ENCODE results near the gene SACM1L. TPM values are rescaled to one million over a fixed set of nuclear protein-coding genes. Genes with fewer than 3 reads are reported as not detected.

Gene SACM1L
- total RNA-seq, 4 donors from 2014 or later: 23.8 to 34.6 (median 32.1) TPM

DNA sequence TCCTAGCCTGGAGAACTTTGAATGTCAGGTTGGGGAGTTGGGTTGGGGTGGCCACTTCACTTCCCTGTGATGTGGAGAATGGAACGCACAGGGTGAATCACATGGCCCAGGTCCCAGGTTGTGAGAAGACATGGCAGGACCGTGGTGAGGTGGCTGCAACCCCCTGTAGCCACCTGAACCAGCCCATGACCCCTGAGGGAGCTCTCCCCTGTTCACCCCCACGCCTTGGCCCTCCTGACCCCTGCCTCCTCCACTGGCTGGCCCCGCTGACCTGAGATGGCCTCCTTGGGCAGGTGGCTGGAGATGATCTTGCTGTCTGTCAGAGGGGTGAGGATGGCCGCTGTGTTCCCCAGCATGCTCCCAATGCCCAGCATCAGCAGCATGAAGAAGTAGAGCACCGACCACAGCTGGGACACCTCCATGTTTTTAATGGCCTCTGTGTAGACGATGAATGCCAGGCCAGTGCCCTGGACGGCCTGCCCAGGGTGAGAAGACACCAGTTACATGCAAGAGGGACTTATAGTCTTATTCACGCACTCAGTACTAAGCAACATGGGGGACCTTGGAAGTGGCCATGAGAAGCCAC is 76.2 kb downstream of the SACM1L start:
- 78 to 89% methylated on average over 8 to 9 of the region's 9 CpGs for whole genome bisulfite sequencing, 2 donors
- peak in 1 of 2 donors; percentile 79 for DNase-seq (ENCODE audit: low spot score in 2 of 2)
- intact Hi-C loops (cut with DNase I; ENCODE audit: low total_unique reads): no loop called here
- no peak overlapping the region for H3K4me3 ChIP-seq (ENCODE audit: low read depth, poor library complexity, severe bottlenecking)
- TF ChIP-seq POLR2A (IDR thresholded peaks at IDR 0.05): no peak
- TF ChIP-seq, protein P1, sequence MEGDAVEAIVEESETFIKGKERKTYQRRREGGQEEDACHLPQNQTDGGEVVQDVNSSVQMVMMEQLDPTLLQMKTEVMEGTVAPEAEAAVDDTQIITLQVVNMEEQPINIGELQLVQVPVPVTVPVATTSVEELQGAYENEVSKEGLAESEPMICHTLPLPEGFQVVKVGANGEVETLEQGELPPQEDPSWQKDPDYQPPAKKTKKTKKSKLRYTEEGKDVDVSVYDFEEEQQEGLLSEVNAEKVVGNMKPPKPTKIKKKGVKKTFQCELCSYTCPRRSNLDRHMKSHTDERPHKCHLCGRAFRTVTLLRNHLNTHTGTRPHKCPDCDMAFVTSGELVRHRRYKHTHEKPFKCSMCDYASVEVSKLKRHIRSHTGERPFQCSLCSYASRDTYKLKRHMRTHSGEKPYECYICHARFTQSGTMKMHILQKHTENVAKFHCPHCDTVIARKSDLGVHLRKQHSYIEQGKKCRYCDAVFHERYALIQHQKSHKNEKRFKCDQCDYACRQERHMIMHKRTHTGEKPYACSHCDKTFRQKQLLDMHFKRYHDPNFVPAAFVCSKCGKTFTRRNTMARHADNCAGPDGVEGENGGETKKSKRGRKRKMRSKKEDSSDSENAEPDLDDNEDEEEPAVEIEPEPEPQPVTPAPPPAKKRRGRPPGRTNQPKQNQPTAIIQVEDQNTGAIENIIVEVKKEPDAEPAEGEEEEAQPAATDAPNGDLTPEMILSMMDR (IDR thresholded peaks at IDR 0.05): no peak

DNA sequence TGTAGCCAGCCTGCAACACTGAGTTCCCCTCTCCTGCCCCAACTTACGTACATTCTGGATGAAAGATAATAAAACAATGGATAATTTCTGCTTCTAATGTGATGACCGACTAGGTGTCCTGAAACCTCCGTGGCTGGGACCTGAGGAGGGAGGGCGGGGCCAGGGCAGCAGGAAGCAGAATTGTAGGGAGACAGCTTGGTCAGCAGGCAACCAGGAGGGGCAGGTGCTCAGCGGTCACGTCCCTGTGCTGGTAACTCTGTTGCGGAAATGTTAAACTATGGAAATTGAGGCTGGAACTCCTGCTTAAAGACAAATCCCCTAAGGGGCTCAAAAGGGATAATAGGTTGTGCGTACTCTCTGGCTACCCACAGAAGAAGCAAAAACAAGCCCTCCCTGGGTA is 76.8 kb downstream of the SACM1L start:
- WGBS, 2 donors: 79 to 90% methylated on average over 8 of the region's 8 CpGs
- intact Hi-C loops (cut with DNase I; ENCODE audit: low total_unique reads): no loop called here
- peak in 1 of 2 donors; percentile 43 for DNase-seq (ENCODE audit: low spot score in 2 of 2)
- TF ChIP-seq, protein P1 (IDR thresholded peaks at IDR 0.05): no peak
- no peak for TF ChIP-seq POLR2A (IDR thresholded peaks at IDR 0.05)
- no peak overlapping the region for H3K4me3 ChIP-seq (ENCODE audit: low read depth, poor library complexity, severe bottlenecking)

DNA sequence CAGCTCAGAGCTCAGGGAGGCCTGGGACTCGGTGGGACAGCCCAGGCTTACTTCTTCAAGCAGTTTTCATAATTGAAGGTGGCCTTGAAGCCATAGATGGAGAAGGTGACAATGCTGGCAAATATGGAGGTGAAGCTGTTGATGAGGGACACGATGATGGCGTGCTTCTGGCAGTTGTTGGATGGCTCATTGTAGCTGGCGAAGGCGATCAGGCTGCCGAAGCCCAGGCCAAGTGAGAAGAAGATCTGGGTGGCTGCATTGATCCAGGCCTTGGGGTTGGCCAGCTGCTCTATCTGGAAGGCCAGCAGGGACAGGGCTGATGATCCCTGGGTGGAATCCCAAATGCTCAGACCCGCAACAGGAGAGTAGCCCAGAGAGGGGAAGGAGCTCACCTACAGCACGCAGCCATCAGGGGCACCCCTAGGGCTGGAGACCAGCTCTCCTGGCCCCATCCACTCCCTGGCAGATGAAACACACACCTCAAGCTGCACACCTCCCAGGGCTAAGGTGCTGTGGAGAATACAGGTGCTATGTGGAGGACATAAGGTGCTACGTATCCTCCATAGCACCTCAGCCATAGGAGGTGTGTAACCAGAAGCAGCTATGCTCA is 82.1 kb downstream of the SACM1L start:
- no peak overlapping the region for H3K4me3 ChIP-seq (ENCODE audit: low read depth, poor library complexity, severe bottlenecking)
- intact Hi-C loops (cut with DNase I; ENCODE audit: low total_unique reads): no loop called here
- WGBS, 2 donors: 93 to 94% methylated on average over 9 of the region's 9 CpGs
- TF ChIP-seq, protein P1 (IDR thresholded peaks at IDR 0.05): no peak
- TF ChIP-seq POLR2A (IDR thresholded peaks at IDR 0.05): no peak
- DNase-seq (ENCODE audit: low spot score in 2 of 2): peak in 1 of 2 donors; percentile 54

DNA sequence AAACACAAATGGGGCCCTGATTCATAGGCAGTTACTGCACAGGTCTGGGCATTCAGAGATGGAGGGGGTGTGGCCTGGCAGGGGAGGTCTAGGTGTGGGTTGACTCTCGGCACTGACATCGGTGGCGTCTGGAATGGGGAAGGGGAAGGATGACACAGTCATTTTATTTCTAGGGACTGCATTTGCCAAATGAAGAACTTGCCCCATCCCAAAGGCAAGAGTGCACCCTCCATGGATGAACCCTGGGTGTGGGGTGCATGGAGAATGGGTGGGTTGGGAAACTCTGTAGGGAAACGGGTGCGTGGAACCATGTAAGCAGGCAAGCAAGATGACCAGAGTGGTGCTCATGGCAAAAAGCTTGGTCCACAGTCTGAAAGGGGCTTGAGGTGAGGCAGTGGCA is 82.6 kb downstream of the SACM1L start:
- peak in 1 of 2 donors; percentile 72 for DNase-seq (ENCODE audit: low spot score in 2 of 2)
- WGBS, 2 donors: 82 to 86% methylated on average over 5 of the region's 5 CpGs
- TF ChIP-seq, protein P1 (IDR thresholded peaks at IDR 0.05): no peak
- no peak for TF ChIP-seq POLR2A (IDR thresholded peaks at IDR 0.05)

DNA sequence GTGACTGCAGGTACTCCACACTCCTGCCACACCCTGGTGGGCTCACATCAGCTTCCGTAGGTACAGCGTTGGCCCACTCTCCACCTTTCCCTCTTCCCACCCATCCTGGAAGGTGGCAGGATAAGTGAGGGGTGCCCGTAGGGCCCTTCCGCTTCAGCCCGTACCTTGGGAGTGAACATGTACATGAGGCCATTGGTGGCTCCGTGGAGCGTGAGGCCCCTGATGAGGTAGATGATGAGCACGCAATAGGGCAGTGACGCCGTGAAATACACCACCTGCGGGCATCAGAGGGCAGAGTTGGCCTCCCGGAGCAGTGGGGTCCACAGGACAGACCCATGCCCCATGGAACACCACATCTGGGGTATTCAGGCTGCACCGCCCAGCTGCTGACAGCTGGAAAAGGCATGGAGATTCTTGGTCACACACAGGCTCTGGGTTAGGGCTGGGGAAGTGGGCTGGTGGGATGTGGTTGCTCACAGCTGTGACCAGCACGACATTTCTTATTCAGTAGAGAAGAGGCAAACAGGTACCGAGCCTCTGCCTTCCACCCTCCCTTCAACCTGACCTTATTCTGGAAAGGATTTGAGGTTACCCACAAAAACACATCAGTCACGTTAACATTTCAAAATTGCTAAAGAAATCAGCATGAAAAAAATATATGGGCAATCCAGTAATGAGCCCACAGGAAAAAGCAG is 83.3 kb downstream of the SACM1L start:
- intact Hi-C loops (cut with DNase I; ENCODE audit: low total_unique reads): no loop called here
- 86 to 90% methylated on average over 16 of the region's 16 CpGs for WGBS, 2 donors
- H3K4me3 ChIP-seq (ENCODE audit: low read depth, poor library complexity, severe bottlenecking): no peak overlapping the region
- DNase-seq (ENCODE audit: low spot score in 2 of 2): peak in 1 of 2 donors; percentile 73
- TF ChIP-seq POLR2A (IDR thresholded peaks at IDR 0.05): no peak
- TF ChIP-seq, protein P1 (IDR thresholded peaks at IDR 0.05): no peak

More for the DNA sequence above, 82.6 kb downstream of the SACM1L start:
- intact Hi-C loops (cut with DNase I; ENCODE audit: low total_unique reads): no loop called here
- no peak overlapping the region for H3K4me3 ChIP-seq (ENCODE audit: low read depth, poor library complexity, severe bottlenecking)
